Vagina (tissue), 2 donors: Measurements from ENCODE around the gene MAP3K9.

Experiments
- CTCF ChIP-seq, 3 experiments: fragments of 450-650 bp in 2 of 3; fragments of 200-600 bp in 1 of 3; sonication (generic) in 1 of 3; IDR thresholded peaks; one replicate each; pipeline ENCODE4 v1.5.1; 2017 to 2019; ENCODE audit warnings: antibody characterized with exemption in 3 of 3, mild to moderate bottlenecking in 2 of 3, moderate library complexity in 2 of 3
- POLR2A ChIP-seq, 2 donors: fragments of 450-650 bp; IDR thresholded peaks; one replicate each; pipeline ENCODE4 v1.6.1; 2017; ENCODE audit warnings: antibody characterized with exemption in 2 of 2, mild to moderate bottlenecking in 2 of 2, moderate library complexity in 2 of 2

GRCh38 chr14:70741482-70741881 is 67.8 kb downstream of the MAP3K9 start:
- TF ChIP-seq CTCF (IDR thresholded peaks at IDR 0.05) (no peak), POLR2A (IDR thresholded peaks at IDR 0.05) (no peak)
